HepG2 (cell line): ENCODE results near the gene ZNF648. TPM values are rescaled to one million over a fixed set of nuclear protein-coding genes. Genes with fewer than 3 reads are reported as not detected.

Experiments
- ATAC-seq: fragments of 200-7000 bp; cut with Tn5 transposase; 3 replicates; pipeline ENCODE4 v1.9.1; 2020; ENCODE audit warnings: mild to moderate bottlenecking, moderate library complexity
- BruUV-seq: library from RNA; stranded (reverse); fragments of 400-500 nt; replicated peaks from 2 replicates; lab custom pipeline; 2021; lab: Mats Ljungman, UMichigan
- CTCF ChIA-PET: fragments of 300-600 bp; formaldehyde crosslinking; extraction: SDS; loops from one replicate; lab custom pipeline; 2021; ENCODE audit warnings: low total read pairs, inconsistent platforms, low intra/inter-chr PET ratio; lab: Yijun Ruan, JAX
- POLR2A ChIA-PET: fragments of 350-600 bp; sonication (Branson Sonifier 250); formaldehyde crosslinking; loops from one replicate; lab custom pipeline; 2020; ENCODE audit warnings: antibody characterized with exemption, inconsistent platforms; lab: Yijun Ruan, JAX
- DNase-seq: peaks from one replicate; pipeline ENCODE4 v3.0.0-alpha.2; 2015; ENCODE audit warnings: low spot score
- FAIRE-seq: peaks from 3 replicates; lab custom pipeline; 2011; peaks lifted over from hg19 to GRCh38; lab: Jason Lieb, UNC
- H2AFZ ChIP-seq: one replicate; pipeline ENCODE4 v1.6.1; 2011; ENCODE audit warnings: low read length, inconsistent platforms
- H3K27ac ChIP-seq: fragments of 300-600 bp; 3 replicates; pipeline ENCODE4 v1.8.0; 2011; ENCODE audit warnings: mixed run types, mild to moderate bottlenecking, mixed read lengths, low read length, inconsistent platforms; ENCODE audit not compliant: insufficient read depth; ENCODE audit errors: extremely low read length
- H3K27me3 ChIP-seq, 2 experiments: fragments of 200-600 bp in 1 of 2; 2 replicates in 1 of 2; 3 replicates in 1 of 2; pipeline versions ENCODE4 v1.6.0 to v1.8.0; 2011; ENCODE audit warnings: low read length in 2 of 2, mild to moderate bottlenecking in 2 of 2, moderate library complexity in 2 of 2, inconsistent platforms in 1 of 2; ENCODE audit not compliant: insufficient read depth in 2 of 2, control insufficient read depth in 1 of 2
- H3K36me3 ChIP-seq, 2 experiments: fragments of 200-600 bp in 1 of 2; replicated peaks in 1 of 2; 2 replicates in 1 of 2; 3 replicates in 1 of 2; pipeline versions ENCODE4 v1.5.1 to v1.8.0; 2011; ENCODE audit warnings: low read length in 2 of 2, inconsistent platforms in 1 of 2; ENCODE audit not compliant: insufficient read depth in 2 of 2, control insufficient read depth in 1 of 2
- H3K4me1 ChIP-seq: 2 replicates; pipeline ENCODE4 v1.5.1; 2012; ENCODE audit warnings: low read length, inconsistent platforms; ENCODE audit not compliant: insufficient read depth
- H3K4me2 ChIP-seq: 2 replicates; pipeline ENCODE4 v1.6.0; 2011; ENCODE audit warnings: low read depth, low read length, inconsistent platforms
- H3K4me3 ChIP-seq, 3 experiments: fragments of 200-600 bp in 1 of 3; sonication (generic), shearing (Covaris generic) in 1 of 3; replicated peaks in 1 of 3; 2 replicates each; pipeline ENCODE4 v1.5.1; 2011 to 2016; ENCODE audit warnings: low read length in 3 of 3, inconsistent platforms in 2 of 3, low read depth in 2 of 3, mild to moderate bottlenecking in 2 of 3, control low read depth in 1 of 3, mixed read lengths in 1 of 3; ENCODE audit not compliant: insufficient read depth in 1 of 3
- H3K79me2 ChIP-seq: one replicate; pipeline ENCODE4 v1.6.1; 2011; ENCODE audit warnings: low read length, inconsistent platforms; ENCODE audit not compliant: insufficient read depth
- H3K9ac ChIP-seq: 2 replicates; pipeline ENCODE4 v1.6.0; 2011; ENCODE audit warnings: mild to moderate bottlenecking, low read depth, low read length, inconsistent platforms; ENCODE audit not compliant: insufficient read depth
- H3K9me3 ChIP-seq: 2 replicates; pipeline ENCODE4 v1.5.1; 2012; ENCODE audit warnings: mild to moderate bottlenecking, low read length
- H4K20me1 ChIP-seq: 2 replicates; pipeline ENCODE4 v1.6.0; 2011; ENCODE audit warnings: inconsistent platforms, mild to moderate bottlenecking, low read length, moderate library complexity; ENCODE audit not compliant: insufficient read depth
- ATF7 ChIP-seq, 2 experiments: fragments of 450-650 bp in 1 of 2; sonication (generic) in 1 of 2; formaldehyde crosslinking in 1 of 2; IDR thresholded peaks; 2 replicates each; pipeline versions ENCODE4 v1.4.0 to v1.6.1; 2016 to 2020; ENCODE audit warnings: antibody characterized with exemption in 1 of 2, mild to moderate bottlenecking in 1 of 2, missing genetic modification reagents in 1 of 2
- CREB1 ChIP-seq, 2 experiments: fragments of 450-650 bp in 1 of 2; IDR thresholded peaks; 2 replicates each; pipeline ENCODE4 v1.6.1; 2016 to 2017; ENCODE audit warnings: control low read depth in 1 of 2, mild to moderate bottlenecking in 1 of 2, missing compliant biosample characterization in 1 of 2, missing genetic modification characterization in 1 of 2
- MIXL1 ChIP-seq: IDR thresholded peaks from 2 replicates; pipeline ENCODE4 v1.6.1; 2016
- NFYC ChIP-seq: IDR thresholded peaks from 2 replicates; pipeline ENCODE4 v1.6.1; 2016; ENCODE audit warnings: missing genetic modification reagents, missing compliant biosample characterization
- PRMT3 ChIP-seq: sonication (generic); formaldehyde crosslinking; IDR thresholded peaks from 2 replicates; pipeline ENCODE4 v1.8.1; 2022; ENCODE audit warnings: low read depth, mild to moderate bottlenecking, moderate library complexity, missing genetic modification reagents, borderline replicate concordance
- RXRB ChIP-seq: IDR thresholded peaks from 2 replicates; pipeline ENCODE4 v1.6.1; 2016; ENCODE audit warnings: borderline replicate concordance, missing genetic modification reagents, missing compliant biosample characterization
- THAP7 ChIP-seq: sonication (generic); formaldehyde crosslinking; IDR thresholded peaks from 2 replicates; pipeline ENCODE4 v1.8.1; 2023; ENCODE audit warnings: mild to moderate bottlenecking, missing genetic modification reagents
- YY1 ChIP-seq: IDR thresholded peaks from 2 replicates; pipeline ENCODE4 v1.6.1; 2011; ENCODE audit warnings: low read length, low read depth, moderate library complexity, mild to moderate bottlenecking; ENCODE audit not compliant: insufficient read depth, insufficient replicate concordance
- ZFP90 ChIP-seq: sonication (generic); formaldehyde crosslinking; IDR thresholded peaks from 2 replicates; pipeline ENCODE4 v1.8.0; 2022; ENCODE audit warnings: missing genetic modification reagents, mild to moderate bottlenecking, inconsistent platforms, borderline replicate concordance
- ZNF598 ChIP-seq: sonication (generic); formaldehyde crosslinking; IDR thresholded peaks from 2 replicates; pipeline ENCODE4 v1.5.1; 2020; ENCODE audit warnings: mild to moderate bottlenecking, missing genetic modification reagents, borderline replicate concordance
- ZNF776 ChIP-seq: sonication (generic); formaldehyde crosslinking; IDR thresholded peaks from 2 replicates; pipeline ENCODE4 v1.4.0; 2020; ENCODE audit warnings: mild to moderate bottlenecking, missing genetic modification reagents
- WGBS: methylation state at CpG from one replicate; pipeline ENCODE4 v1.1.6; 2017; ENCODE audit warnings: low lambda C conversion rate; 5-methylcytosine and 5-hydroxymethylcytosine counted together
- in situ Hi-C: cut with HindIII; loops from 2 replicates; pipeline ENCODE4 v1.10.0; 2017; ENCODE audit warnings: low pct_unique_long_range_greater_than_20kb; ENCODE audit not compliant: extremely low pct_ligation_motif_present
- intact Hi-C: fragments of 100-400 bp; cut with micrococcal nuclease; formaldehyde crosslinking; loops from one replicate; pipeline ENCODE4 v1.10.0; 2022; ENCODE audit not compliant: unreplicated experiment
- polyA plus RNA-seq, 8 experiments: library from polyadenylated mRNA; depleted of rRNA in 3 of 8; stranded (reverse) in 7 of 8; unstranded in 1 of 8; fragments of >200 nt; fragmentation: Illumina TruSeq in 4 of 8; extraction: Trizol in 4 of 8; gene quantifications; 2 replicates each; pipeline versions ENCODE4 v1.2.1 to v1.2.3, GENCODE V29; 2011 to 2016; ENCODE audit warnings: low read depth in 4 of 8, missing spikeins in 1 of 8, mixed read lengths in 1 of 8; ENCODE audit not compliant: insufficient read depth in 1 of 8
- total RNA-seq, 5 experiments: library from RNA; depleted of rRNA; stranded (reverse); fragments of >200 nt; fragmentation: Illumina TruSeq; extraction: Trizol; gene quantifications; 2 replicates each; pipeline ENCODE4 v1.2.3, GENCODE V29; 2016; ENCODE audit warnings: low read depth in 1 of 5
- TF ChIP-seq, protein P1 (sequence below): sonication (generic); formaldehyde crosslinking; IDR thresholded peaks from 2 replicates; pipeline ENCODE4 v1.4.0; 2020; ENCODE audit warnings: missing genetic modification reagents, borderline replicate concordance
- TF ChIP-seq, protein P2 (sequence below): sonication (generic); formaldehyde crosslinking; IDR thresholded peaks from 2 replicates; pipeline ENCODE4 v1.8.0; 2022; ENCODE audit warnings: mild to moderate bottlenecking, missing genetic modification reagents, moderate library complexity
- TF ChIP-seq, protein P3 (sequence below): sonication (generic); formaldehyde crosslinking; IDR thresholded peaks from 2 replicates; pipeline ENCODE4 v1.4.0; 2020; ENCODE audit warnings: missing genetic modification reagents

Gene ZNF648
- total and polyA plus RNA-seq, 2 of the 13 experiments (the other 11 are each of a cell fraction or from before 2014, with no cell fraction given) = 0.13 to 0.37 TPM

DNA sequence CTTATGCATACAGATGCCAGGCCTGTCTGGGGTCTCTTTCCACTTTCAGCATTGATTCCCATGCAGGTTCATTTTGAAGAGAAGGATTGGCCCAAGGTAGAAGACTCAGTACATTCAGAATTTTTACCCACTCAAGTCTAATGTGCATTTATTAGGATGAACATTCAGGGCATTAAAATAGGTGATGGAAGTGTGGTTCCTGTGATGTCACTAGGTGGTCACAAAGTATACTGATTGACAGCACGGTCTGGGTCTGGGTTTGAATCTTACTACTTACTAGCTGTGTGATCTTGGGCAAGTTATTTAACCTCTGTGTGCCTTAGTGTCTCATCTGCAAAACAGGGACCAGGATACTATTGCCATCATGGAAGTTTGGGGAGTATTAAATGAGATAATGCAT is 711 bp upstream of the ZNF648 start:
- no TSS peak for BruUV-seq
- H4K20me1 ChIP-seq = no peaks in the 10 kb centered on the region
- no peak for TF ChIP-seq MIXL1 (CRISPR knock-in tag)
- TF ChIP-seq THAP7 = no peak
- TF ChIP-seq NFYC (CRISPR knock-in tag) = no peak
- TF ChIP-seq YY1 = no peak
- TF ChIP-seq, protein P1, sequence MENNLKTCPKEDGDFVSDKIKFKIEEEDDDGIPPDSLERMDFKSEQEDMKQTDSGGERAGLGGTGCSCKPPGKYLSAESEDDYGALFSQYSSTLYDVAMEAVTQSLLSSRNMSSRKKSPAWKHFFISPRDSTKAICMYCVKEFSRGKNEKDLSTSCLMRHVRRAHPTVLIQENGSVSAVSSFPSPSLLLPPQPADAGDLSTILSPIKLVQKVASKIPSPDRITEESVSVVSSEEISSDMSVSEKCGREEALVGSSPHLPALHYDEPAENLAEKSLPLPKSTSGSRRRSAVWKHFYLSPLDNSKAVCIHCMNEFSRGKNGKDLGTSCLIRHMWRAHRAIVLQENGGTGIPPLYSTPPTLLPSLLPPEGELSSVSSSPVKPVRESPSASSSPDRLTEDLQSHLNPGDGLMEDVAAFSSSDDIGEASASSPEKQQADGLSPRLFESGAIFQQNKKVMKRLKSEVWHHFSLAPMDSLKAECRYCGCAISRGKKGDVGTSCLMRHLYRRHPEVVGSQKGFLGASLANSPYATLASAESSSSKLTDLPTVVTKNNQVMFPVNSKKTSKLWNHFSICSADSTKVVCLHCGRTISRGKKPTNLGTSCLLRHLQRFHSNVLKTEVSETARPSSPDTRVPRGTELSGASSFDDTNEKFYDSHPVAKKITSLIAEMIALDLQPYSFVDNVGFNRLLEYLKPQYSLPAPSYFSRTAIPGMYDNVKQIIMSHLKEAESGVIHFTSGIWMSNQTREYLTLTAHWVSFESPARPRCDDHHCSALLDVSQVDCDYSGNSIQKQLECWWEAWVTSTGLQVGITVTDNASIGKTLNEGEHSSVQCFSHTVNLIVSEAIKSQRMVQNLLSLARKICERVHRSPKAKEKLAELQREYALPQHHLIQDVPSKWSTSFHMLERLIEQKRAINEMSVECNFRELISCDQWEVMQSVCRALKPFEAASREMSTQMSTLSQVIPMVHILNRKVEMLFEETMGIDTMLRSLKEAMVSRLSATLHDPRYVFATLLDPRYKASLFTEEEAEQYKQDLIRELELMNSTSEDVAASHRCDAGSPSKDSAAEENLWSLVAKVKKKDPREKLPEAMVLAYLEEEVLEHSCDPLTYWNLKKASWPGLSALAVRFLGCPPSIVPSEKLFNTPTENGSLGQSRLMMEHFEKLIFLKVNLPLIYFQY (CRISPR knock-in tag) = no peak
- TF ChIP-seq ZNF776 (CRISPR knock-in tag) = no peak
- peak; percentile 97 for TF ChIP-seq CREB1 (IDR thresholded peaks at IDR 0.05)
- TF ChIP-seq CREB1 (CRISPR knock-in tag; IDR thresholded peaks at IDR 0.05) = no peak
- TF ChIP-seq ZNF598 = no peak
- TF ChIP-seq RXRB (CRISPR knock-in tag) = no peak
- TF ChIP-seq ZFP90 (CRISPR knock-in tag) = no peak
- TF ChIP-seq, protein P2, sequence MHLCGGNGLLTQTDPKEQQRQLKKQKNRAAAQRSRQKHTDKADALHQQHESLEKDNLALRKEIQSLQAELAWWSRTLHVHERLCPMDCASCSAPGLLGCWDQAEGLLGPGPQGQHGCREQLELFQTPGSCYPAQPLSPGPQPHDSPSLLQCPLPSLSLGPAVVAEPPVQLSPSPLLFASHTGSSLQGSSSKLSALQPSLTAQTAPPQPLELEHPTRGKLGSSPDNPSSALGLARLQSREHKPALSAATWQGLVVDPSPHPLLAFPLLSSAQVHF (CRISPR knock-in tag) = no peak
- TF ChIP-seq, protein P3, sequence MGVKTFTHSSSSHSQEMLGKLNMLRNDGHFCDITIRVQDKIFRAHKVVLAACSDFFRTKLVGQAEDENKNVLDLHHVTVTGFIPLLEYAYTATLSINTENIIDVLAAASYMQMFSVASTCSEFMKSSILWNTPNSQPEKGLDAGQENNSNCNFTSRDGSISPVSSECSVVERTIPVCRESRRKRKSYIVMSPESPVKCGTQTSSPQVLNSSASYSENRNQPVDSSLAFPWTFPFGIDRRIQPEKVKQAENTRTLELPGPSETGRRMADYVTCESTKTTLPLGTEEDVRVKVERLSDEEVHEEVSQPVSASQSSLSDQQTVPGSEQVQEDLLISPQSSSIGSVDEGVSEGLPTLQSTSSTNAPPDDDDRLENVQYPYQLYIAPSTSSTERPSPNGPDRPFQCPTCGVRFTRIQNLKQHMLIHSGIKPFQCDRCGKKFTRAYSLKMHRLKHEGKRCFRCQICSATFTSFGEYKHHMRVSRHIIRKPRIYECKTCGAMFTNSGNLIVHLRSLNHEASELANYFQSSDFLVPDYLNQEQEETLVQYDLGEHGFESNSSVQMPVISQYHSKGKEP (CRISPR knock-in tag) = no peak
- peak; percentile 75 for TF ChIP-seq ATF7 (IDR thresholded peaks at IDR 0.05)
- no peak for TF ChIP-seq ATF7 (CRISPR knock-in tag; IDR thresholded peaks at IDR 0.05)
- no peak for TF ChIP-seq PRMT3 (CRISPR knock-in tag)

More for the DNA sequence above, 711 bp upstream of the ZNF648 start:
- no peak overlapping the region for H2AFZ ChIP-seq
- H3K9me3 ChIP-seq = no peaks in the 10 kb centered on the region
- no peak overlapping the region for H3K4me3 ChIP-seq
- ChIA-PET POLR2A (no interaction called here), CTCF (no interaction called here)
- no peak for FAIRE-seq
- in situ Hi-C loops = loop anchor here (10.0 kb wide), 1 partner anchor 587 kb away; no protein-coding TSS in a partner anchor
- H3K27me3 ChIP-seq = peaks cover 0 to 5% of the 10 kb centered on the region in 2 experiments; a peak in 1 of 5 replicates
- no peaks in the 10 kb centered on the region for H3K36me3 ChIP-seq
- no peak for ATAC-seq
- H3K4me1 ChIP-seq = no peaks in the 10 kb centered on the region
- no peak overlapping the region for H3K4me2 ChIP-seq
- H3K9ac ChIP-seq = no peak overlapping the region
- no peak for DNase-seq
- H3K27ac ChIP-seq = no peak overlapping the region
- intact Hi-C loops = no loop called here
- no peaks in the 10 kb centered on the region for H3K79me2 ChIP-seq
- WGBS = 0% methylated on average over 1 of the region's 1 CpG
